HG03342 (cell line): ENCODE measurements around the gene COPRS.
"Not testable (repeated sequence)": the region's sequence is repeated elsewhere in the genome, so short reads cannot be mapped to it uniquely, and the experiment has no call there.

Source experiments
- ATAC-seq: cut with Tn5 transposase; IDR thresholded peaks from one replicate; pipeline ENCODE4 v1.9.1; 2021; ENCODE audit warnings: mild to moderate bottlenecking, moderate library complexity; ENCODE audit not compliant: unreplicated experiment

Gene COPRS

DNA sequence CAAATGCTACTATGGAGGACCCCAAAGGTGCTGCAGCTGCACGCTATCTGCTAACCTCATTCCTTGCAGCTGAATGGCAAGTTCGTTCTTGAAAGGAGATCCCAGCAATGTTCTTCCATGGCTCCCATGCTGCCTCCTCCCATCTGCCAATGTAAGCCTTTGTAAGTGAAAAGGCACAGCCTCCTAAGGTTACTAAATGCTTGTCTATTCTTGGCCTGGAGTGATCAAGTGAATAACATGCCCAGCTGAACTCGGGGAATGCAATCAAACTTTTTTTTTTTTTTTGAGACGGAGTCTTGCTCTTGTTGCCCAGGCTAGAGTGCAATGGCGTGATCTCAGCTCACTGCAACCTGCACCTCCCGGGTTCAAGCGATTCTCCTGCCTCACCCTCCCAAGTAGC is 49.2 kb downstream of the COPRS start:
- not testable (repeated sequence) for ATAC-seq

DNA sequence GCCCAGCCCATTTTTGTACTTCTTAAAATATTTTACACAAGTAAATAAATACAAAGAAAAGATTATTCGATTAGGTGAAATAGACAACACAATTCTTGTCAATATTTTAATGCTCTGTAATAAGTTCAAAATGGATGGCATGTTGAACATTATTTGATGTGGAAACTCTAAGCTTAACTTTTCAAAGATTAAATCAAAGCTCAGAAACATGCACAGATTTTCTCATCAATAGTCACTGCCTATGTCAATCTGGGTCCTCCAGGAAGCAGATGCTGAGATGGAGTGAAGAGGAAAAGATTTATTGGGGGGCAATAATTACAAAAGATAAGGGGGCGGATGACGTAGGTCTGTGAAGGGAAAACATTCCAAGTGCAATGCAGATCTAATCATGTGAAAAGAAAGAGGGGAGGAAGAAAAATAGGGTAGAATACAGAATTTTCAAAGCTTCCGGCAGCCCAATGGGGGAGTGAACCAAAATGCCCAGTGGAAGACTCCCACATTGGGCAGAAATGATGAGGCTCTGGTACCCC is 50.5 kb downstream of the COPRS start:
- ATAC-seq, result no peak

DNA sequence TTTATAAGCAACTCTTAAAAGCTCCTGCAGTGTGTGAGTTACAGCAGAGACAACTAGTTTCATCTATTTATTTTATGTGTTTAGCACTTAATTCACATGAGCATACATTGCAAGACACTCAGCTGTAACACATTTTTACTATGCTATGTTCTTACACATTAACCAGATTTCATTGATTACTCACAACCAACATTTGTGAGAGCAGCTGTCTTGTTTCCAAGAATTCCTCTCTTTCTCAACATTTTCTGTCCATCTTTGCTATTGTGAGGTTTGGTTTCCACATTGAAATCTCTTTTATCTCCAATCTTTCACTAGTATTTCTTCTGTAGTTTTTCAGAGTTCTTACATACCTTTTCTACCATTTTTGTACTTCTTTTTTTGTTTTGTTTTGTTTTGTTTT is 51.2 kb downstream of the COPRS start:
- ATAC-seq, result no peak

DNA sequence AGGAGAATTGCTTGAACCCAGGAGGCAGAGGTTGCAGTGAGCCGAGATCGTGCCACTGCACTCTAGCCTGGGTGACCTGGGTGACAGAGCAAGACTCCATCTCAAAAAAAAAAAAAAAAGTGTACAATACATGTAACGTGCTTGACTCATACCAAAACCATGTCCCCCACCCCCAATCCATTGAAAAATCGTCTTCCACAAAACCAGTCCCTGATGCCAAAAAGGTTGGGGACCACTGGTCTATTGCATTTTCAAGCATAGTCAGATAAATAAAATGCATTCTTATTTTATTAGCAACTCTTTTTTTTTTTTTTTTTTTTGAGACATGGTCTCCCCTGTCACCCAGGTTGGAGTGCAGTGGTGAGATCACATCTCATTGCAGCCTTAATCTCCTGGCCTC is 52.1 kb downstream of the COPRS start:
- ATAC-seq, result no peak

DNA sequence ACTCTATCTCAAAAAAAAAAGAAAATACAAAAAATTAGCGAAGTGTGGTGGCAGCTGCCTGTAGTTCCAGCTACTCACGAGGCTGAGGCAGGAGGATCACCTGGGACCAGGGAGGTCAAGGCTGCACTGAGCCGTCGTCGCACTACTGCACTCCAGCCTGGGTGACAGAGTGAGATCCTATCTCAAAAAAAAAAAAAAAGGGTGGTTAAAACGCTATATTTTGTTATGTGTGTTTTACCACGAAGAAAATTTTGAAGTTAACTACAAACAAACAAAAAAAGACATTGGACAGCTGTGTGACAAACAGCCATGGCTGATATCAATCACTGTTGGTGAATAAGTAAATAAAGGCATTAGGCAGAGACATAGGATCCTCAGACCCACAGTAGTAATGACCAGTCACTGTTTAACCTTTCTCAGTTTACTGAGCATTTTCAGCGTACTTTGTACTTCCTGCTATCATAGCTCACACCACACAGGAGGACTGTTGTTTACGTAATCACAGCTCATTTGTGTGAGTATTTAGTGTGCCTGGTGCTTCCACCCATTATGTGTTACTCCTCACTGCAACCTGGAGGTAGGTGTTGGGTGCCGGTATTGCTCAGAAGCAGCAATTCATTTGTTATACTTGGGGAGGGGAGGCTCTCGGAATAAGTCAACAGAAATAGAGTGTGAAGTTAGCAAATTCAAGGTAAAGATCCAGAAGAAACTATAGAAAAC is 55.4 kb downstream of the COPRS start:
- ATAC-seq, result no peak

DNA sequence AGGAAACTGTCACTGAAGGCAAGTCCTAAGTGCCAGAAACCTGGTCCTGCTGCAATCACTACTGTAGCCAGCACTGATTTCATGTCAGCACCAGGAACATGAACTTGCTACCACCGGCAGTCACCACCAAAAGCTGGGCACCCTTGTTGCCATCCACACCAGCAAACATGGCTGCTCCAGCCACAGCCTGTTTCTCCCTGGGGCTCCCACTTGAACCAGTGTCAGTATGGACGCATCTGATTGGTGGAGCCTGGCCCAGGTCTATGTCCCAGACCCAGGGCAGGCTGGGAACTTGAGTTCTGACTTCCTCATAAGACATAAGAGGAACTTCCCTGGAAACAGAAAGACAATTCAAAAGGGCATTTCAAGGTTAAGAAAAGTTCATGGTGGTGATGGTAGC is 56.5 kb downstream of the COPRS start:
- no peak for ATAC-seq
